ENCODE measurements around the gene KIRREL3. TPM values are rescaled to one million over a fixed set of nuclear protein-coding genes. Genes with fewer than 3 reads are reported as not detected.

KIRREL3 gene
- total and polyA plus RNA-seq, 2 of the 4 experiments (the other 2 are of a cell fraction) = 10.9 to 15.9 TPM

DNA sequence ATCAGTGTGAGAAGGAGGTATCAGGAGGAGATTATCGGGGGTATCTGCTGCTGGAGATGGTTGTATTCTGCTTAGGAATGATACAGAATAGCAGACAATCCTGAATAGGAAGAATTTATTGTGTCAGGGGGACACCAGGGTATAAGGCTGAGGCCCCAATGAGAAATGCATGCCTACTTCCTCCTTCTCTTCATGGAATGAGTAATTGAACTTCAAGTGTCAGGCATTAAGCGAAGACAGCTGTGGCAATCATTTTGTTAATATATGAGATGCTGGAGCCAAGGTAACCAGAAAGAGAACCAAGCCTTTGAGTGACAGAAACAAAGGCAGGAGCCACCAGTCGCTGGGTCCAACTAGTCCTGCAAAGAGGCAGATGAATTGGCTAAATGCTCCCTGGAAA lies 49.1 kb downstream of the KIRREL3 start:
- ChIA-PET POLR2A (ENCODE audit: unreplicated experiment) (no interaction called here), CTCF (no interaction called here)
- Histone ChIP-seq H3K9me3 (ENCODE audit: control insufficient read depth, insufficient read depth, low read length) (no peaks in the 10 kb centered on the region), H2BK120ac (ENCODE audit: low read depth, low read length) (no peak overlapping the region), H3K4me3 (ENCODE audit: insufficient read depth, low read depth, low read length) (no peak overlapping the region), H3K27ac (ENCODE audit: insufficient read depth, low read length) (no peak overlapping the region), H3K9me1 (ENCODE audit: insufficient read depth, low read length) (peaks cover 10% of the 10 kb centered on the region), H4K20me1 (ENCODE audit: insufficient read depth, low read length) (peaks cover 33% of the 10 kb centered on the region), H4K91ac (ENCODE audit: insufficient read depth, low read depth, low read length) (no peak overlapping the region), H2AK5ac (ENCODE audit: low read depth, low read length) (no peak overlapping the region), H3K4ac (ENCODE audit: low read depth, low read length) (no peak overlapping the region), H3K4me1 (ENCODE audit: control insufficient read depth, insufficient read depth, low read length) (peaks cover 7% of the 10 kb centered on the region), H3K27me3 (ENCODE audit: control insufficient read depth, insufficient read depth, low read length) (no peaks in the 10 kb centered on the region), H2AK9ac (replicated peaks; ENCODE audit: low read depth, low read length, poor library complexity) (no peak overlapping the region), H3K14ac (replicated peaks; ENCODE audit: low read depth, low read length) (no peak overlapping the region), H3K36me3 (ENCODE audit: control insufficient read depth, insufficient read depth, low read length) (no peaks in the 10 kb centered on the region), H3K4me2 (ENCODE audit: low read depth, low read length) (no peak overlapping the region), H3K56ac (ENCODE audit: extremely low read depth, insufficient read depth, low read length) (no peak overlapping the region), H3K9ac (ENCODE audit: low read depth, low read length) (no peak overlapping the region), H2BK15ac (ENCODE audit: low read depth, low read length) (no peak overlapping the region), H2AFZ (replicated peaks; ENCODE audit: low read length, poor library complexity) (no peak overlapping the region), H3K23ac (ENCODE audit: low read depth, low read length) (no peak overlapping the region), H2BK20ac (ENCODE audit: low read depth, low read length) (no peak overlapping the region), H3K18ac (ENCODE audit: low read depth, low read length) (no peak overlapping the region), H4K5ac (ENCODE audit: low read depth, low read length) (no peak overlapping the region), H2BK5ac (ENCODE audit: low read depth, low read length, poor library complexity, severe bottlenecking) (no peak overlapping the region), H3K79me1 (ENCODE audit: low read depth in 1 of 2, low read length in 2 of 2) (peaks cover 38 to 43% of the 10 kb centered on the region in 2 experiments), H4K8ac (ENCODE audit: low read depth in 2 of 2, low read length in 2 of 2) (no peak overlapping the region)
- intact Hi-C loops (cut with micrococcal nuclease) = no loop called here
- in situ Hi-C loops (cut with MboI; ENCODE audit: low sequenced_read_pairs) = no loop called here
- no peak for TF ChIP-seq MAZ (IDR thresholded peaks at IDR 0.05; ENCODE audit: borderline replicate concordance, low read depth, low read length)
- no peak for TF ChIP-seq POLR2A (IDR thresholded peaks at IDR 0.05; ENCODE audit: low read depth, low read length)
- TF ChIP-seq, protein P1, sequence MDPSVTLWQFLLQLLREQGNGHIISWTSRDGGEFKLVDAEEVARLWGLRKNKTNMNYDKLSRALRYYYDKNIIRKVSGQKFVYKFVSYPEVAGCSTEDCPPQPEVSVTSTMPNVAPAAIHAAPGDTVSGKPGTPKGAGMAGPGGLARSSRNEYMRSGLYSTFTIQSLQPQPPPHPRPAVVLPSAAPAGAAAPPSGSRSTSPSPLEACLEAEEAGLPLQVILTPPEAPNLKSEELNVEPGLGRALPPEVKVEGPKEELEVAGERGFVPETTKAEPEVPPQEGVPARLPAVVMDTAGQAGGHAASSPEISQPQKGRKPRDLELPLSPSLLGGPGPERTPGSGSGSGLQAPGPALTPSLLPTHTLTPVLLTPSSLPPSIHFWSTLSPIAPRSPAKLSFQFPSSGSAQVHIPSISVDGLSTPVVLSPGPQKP (IDR thresholded peaks at IDR 0.05; ENCODE audit: borderline replicate concordance, low read depth, low read length) = no peak
- TF ChIP-seq BHLHE40 (IDR thresholded peaks at IDR 0.05; ENCODE audit: low read depth, low read length) = no peak
- no peak for TF ChIP-seq RAD21 (IDR thresholded peaks at IDR 0.05; ENCODE audit: low read length)
- TF ChIP-seq RFX5 (IDR thresholded peaks at IDR 0.05; ENCODE audit: low read depth, low read length) = no peak
- no peak for TF ChIP-seq CEBPB (IDR thresholded peaks at IDR 0.05; ENCODE audit: low read depth, low read length)
- no peak for TF ChIP-seq RCOR1 (IDR thresholded peaks at IDR 0.05; ENCODE audit: insufficient replicate concordance, low read length)
- no peak for TF ChIP-seq CHD1 (IDR thresholded peaks at IDR 0.05; ENCODE audit: low read depth, low read length)
- TF ChIP-seq MAFK (IDR thresholded peaks at IDR 0.05; ENCODE audit: low read depth, low read length) = no peak
- TF ChIP-seq FOS (IDR thresholded peaks at IDR 0.05; ENCODE audit: low read depth, low read length) = no peak
- TF ChIP-seq, protein P2, sequence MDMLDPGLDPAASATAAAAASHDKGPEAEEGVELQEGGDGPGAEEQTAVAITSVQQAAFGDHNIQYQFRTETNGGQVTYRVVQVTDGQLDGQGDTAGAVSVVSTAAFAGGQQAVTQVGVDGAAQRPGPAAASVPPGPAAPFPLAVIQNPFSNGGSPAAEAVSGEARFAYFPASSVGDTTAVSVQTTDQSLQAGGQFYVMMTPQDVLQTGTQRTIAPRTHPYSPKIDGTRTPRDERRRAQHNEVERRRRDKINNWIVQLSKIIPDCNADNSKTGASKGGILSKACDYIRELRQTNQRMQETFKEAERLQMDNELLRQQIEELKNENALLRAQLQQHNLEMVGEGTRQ (IDR thresholded peaks at IDR 0.05; ENCODE audit: low read depth, low read length) = no peak
- TF ChIP-seq, protein P3, sequence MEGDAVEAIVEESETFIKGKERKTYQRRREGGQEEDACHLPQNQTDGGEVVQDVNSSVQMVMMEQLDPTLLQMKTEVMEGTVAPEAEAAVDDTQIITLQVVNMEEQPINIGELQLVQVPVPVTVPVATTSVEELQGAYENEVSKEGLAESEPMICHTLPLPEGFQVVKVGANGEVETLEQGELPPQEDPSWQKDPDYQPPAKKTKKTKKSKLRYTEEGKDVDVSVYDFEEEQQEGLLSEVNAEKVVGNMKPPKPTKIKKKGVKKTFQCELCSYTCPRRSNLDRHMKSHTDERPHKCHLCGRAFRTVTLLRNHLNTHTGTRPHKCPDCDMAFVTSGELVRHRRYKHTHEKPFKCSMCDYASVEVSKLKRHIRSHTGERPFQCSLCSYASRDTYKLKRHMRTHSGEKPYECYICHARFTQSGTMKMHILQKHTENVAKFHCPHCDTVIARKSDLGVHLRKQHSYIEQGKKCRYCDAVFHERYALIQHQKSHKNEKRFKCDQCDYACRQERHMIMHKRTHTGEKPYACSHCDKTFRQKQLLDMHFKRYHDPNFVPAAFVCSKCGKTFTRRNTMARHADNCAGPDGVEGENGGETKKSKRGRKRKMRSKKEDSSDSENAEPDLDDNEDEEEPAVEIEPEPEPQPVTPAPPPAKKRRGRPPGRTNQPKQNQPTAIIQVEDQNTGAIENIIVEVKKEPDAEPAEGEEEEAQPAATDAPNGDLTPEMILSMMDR (conservative IDR thresholded peaks at IDR 0.05; ENCODE audit: low read depth, low read length) = no peak
- TF ChIP-seq MXI1 (IDR thresholded peaks at IDR 0.05; ENCODE audit: borderline replicate concordance, low read depth, low read length) = no peak
- TF ChIP-seq SMC3 (IDR thresholded peaks at IDR 0.05; ENCODE audit: low read depth, low read length) = no peak
- TF ChIP-seq NFE2L2 (IDR thresholded peaks at IDR 0.05; ENCODE audit: low read depth, low read length) = no peak
- no CpG with 5 or more reads among the region's 3 CpGs for WGBS, 2 experiments (ENCODE audit: extremely low coverage in 2 of 2, insufficient read length in 1 of 2)
- dilution Hi-C loops (cut with HindIII; ENCODE audit: low sequenced_read_pairs, unreplicated experiment) = no loop called here
- ATAC-seq (ENCODE audit: low read depth) (no peak), DNase-seq (no peak)
- no TSS peak for BruUV-seq (replicated peaks)

Data from IMR-90 (cell line).